Hepatocyte (in vitro differentiated cells): Measurements from ENCODE around the gene TBKBP1.

Source experiments
- EZH2phosphoT487 ChIP-seq: fragments of 200-600 bp; sonication (generic); IDR thresholded peaks from one replicate; pipeline ENCODE4 v1.6.1; 2018; ENCODE audit warnings: antibody characterized with exemption, mild to moderate bottlenecking, low read depth, moderate library complexity; ENCODE audit not compliant: unreplicated experiment, severe bottlenecking
- TF ChIP-seq, protein P1 (sequence below): fragments of 200-600 bp; sonication (generic); IDR thresholded peaks from 2 replicates; pipeline ENCODE4 v1.5.1; 2016; ENCODE audit warnings: antibody characterized with exemption, mild to moderate bottlenecking; ENCODE audit not compliant: poor library complexity

DNA sequence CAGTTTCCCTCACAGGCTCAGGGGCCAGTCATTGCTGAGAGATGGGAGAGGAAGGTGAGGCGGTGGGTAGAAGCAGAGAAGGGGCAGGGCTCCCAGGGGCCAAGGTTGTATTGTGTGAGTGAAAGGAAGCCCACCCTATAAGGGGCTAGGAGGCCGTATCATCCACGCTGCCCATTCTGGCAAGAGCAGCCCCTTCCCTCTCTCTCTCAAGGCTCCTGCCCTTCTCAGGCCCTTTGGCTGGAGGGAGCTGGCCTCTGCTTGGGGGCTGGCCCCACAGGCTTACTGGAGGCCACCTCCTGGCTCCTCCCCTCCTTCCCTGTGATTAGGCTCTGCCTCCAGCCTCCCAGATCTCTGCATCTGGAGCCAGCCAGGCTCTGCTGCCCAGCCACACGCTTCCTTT is 7.6 kb downstream of the TBKBP1 start:
- TF ChIP-seq, protein P1, sequence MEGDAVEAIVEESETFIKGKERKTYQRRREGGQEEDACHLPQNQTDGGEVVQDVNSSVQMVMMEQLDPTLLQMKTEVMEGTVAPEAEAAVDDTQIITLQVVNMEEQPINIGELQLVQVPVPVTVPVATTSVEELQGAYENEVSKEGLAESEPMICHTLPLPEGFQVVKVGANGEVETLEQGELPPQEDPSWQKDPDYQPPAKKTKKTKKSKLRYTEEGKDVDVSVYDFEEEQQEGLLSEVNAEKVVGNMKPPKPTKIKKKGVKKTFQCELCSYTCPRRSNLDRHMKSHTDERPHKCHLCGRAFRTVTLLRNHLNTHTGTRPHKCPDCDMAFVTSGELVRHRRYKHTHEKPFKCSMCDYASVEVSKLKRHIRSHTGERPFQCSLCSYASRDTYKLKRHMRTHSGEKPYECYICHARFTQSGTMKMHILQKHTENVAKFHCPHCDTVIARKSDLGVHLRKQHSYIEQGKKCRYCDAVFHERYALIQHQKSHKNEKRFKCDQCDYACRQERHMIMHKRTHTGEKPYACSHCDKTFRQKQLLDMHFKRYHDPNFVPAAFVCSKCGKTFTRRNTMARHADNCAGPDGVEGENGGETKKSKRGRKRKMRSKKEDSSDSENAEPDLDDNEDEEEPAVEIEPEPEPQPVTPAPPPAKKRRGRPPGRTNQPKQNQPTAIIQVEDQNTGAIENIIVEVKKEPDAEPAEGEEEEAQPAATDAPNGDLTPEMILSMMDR, result no peak
- no peak for TF ChIP-seq EZH2phosphoT487
